Measurements from ENCODE around the gene MRPS21.
"Not testable (repeated sequence)": the region's sequence is repeated elsewhere in the genome, so short reads cannot be mapped to it uniquely, and the experiment has no call there.

The MRPS21 gene

DNA sequence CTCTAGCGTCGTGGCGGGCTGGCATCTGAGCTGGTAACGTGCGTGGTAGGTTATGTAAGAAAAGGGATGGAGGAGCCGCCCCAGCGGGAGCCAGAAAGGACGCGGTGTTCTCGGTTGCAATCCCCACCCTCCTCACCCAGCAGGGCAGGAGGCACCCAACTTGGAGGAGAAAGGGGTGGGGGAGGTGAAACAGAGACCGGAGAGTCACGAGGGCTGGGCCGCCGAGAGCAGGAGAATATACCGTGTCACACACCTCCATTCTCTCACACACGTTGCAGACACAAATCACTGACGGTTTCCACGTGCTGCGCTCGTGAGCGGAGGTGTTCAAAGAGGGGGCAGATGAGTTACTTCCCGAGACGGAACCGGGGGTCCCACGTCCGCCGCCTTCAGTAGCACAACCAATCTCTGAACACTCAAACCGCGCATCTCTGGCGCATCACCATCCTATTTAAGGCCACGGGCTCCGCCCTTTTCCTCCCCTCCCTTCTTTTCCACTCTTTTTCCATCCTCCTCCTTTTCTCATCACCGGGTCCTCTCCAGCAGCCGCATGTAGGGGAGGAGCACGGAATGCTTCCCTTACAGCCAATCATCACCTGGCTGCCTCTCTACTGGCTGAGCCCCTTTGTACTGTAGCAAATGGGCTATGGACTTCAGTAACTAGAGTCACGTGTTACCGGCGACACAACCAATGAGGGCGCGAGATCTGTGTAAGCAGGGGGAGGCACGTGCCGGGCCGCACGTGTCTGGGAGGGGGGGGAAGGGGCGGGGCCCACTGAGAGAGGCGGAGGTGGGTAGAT, 11.7 kb upstream of the MRPS21 start, which contains the start of gene CIART:
TSS of gene CIART (plus strand) at position 797 of the 800 bp plus-strand sequence. CDS start 714 bp downstream, outside the sequence.
- DNase-seq, result peak; percentile 99

DNA sequence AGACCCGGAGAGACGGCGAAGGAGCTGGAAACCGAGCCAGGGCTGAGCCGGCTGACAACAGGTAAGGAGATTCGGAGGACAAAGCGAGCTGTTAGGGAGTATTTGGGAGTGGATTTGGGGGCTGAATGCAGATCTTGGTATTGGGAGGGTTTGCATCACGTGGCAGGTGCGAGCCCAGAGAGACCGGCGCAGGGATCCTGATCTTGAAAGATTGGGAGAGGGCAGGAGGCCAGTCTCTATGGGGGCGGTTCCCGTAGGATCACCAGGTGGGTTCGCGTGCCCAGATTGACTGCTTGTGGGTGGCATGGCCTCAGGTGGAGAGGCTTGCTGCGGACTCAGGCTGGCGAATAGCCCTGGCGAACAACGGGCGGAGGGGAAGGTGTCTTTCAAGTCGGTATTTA, 11.1 kb upstream of the MRPS21 start:
- DNase-seq, result no peak

DNA sequence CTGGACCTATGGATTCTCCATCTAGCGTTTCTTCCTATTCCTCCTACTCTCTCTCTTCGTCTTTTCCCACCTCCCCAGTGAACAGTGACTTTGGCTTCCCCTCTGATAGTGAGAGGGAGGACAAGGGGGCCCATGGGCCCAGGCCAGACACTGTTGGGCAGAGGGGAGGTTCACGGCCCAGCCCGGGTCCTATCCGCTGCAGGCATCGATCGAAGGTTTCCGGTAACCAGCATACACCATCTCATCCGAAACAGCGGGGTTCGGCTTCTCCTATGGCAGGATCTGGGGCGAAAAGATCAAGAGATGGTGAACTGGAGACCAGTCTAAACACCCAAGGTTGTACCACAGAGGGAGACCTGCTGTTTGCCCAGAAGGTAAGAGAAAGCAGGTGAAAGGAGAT, 10.4 kb upstream of the MRPS21 start:
- DNase-seq, result no peak

DNA sequence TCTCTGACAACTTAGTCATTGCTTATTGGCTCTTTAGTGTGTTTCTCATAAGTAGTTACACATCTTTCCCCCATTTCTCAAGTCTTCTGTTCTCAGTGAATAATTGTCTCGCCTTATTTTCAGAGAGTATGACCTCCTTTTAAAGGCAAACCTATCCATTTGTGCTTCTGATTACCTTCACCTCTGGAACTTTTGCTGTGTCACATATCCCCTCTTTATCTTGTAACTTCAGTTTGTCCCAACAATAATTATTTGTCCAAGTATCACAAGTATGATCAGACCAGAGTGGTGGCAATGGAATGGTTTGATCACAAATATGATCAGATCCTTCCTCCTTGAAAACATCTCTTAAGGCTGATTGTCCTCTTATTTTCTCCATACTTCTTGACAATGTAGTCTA, 5.3 kb upstream of the MRPS21 start:
- no peak for DNase-seq

DNA sequence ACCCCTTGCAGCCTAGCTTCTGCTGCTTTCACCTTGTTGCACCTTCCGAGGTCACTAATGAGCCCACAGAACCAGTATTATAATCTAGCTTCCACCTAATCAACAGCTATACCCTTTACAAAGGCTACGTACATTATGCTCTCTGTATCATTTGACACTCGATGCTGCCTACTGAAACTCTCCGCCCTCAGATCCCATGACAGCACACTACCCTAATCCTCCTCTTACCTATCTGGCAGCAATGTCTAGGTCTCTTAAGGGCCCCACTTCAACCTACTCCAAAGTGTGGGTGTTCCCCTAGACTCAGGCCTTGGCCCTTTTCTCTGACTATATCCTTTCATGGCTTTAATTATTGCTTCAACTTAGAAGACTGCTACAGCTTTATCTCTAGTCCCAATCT, 4.8 kb upstream of the MRPS21 start:
- no peak for DNase-seq

DNA sequence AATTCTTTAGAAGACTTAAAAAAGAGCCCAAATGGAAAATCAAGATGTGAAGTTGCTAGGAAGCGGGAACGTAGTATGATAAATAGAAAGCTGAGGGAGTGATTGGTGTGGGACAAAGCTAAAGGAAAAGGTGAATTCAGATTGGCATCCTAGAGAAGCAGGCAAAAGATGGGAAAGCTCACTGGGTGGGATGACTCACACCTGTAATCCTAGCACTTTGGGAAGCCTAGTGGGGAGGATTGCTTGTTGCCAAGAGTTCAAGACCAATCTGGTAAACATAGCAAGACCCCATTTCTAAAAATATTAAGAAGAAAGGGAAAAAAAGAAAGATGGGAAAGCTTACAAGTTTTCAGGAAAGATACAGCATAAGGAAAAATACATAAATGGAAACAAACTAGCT, 1.8 kb downstream of the MRPS21 start:
- DNase-seq, result no peak

DNA sequence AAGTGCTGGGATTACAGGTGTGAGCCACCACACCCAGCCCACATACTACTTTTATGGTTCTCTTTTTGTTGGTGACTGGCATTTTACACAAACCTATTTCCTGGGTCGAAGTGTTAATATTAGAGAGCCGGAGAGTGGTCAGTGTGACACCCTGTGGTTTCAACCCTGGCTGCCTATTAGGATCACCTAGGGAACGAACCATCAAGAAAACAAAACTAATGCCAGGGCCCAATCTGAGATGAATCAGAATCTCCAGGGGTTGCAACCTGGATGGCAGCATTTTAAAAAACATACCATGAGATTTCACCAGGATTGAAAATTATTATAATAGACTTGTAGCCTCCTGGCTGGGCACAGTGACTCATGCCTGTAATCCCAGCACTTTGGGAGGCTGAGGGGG, 6.1 kb downstream of the MRPS21 start:
- DNase-seq, result no peak

DNA sequence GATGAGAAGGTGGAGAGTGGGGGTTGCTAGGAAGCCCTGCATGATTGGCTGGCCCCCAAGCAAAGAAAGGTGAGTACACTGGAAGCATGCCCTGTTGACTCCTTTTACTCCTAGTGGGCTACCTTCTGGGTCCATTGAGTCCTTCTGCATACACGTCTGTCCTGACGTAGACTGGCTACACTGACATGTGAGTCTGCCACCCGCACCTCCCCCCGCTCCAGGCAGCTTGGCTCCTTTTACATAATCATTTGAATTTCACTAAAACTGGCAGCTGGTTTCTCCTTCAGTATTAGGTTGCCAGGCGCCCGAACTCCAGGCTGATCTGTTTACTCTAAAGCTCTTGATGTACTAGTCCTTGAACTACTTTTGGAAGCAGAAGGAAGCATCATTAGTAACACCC, 8.7 kb downstream of the MRPS21 start:
- DNase-seq, result no peak

DNA sequence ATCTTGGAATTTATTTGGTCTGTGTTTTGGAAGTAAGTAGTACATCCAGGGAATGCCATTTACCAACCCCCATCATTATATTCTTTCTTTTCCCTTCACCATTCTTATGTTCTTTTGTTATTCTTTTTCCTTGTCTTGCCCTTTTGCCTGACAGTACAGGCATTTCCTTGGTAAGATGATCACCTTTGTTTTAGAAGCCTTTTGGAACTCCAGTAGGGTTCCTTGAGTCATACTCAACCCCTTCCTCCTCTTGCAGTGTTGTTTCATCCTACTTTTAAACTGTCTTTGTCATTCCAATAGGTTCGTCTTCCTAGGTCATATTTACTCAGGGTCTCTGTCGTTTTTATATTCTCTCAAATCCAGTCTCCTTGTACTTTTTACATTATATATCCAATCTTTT, 9.2 kb downstream of the MRPS21 start:
- DNase-seq, result no peak

DNA sequence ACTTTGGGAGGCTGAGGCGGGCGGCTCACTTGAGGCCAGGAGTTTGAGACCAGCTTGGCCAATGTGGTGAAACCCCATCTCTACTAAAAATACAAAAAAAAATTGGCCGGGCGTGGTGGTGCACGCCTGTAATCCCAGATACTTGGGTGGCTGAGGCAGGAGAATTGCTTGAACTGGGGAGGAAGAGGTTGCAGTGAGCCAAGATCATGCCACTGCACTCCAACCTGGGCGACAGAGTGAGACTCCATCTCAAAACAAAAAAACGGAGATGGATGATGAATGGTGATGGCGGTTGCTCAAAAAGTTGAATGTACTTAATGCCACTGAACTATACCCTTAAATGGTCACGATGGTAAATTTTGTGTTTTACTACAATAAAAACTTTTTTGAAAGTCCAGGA, 14.9 kb downstream of the MRPS21 start:
- not testable (repeated sequence) for DNase-seq

DNA sequence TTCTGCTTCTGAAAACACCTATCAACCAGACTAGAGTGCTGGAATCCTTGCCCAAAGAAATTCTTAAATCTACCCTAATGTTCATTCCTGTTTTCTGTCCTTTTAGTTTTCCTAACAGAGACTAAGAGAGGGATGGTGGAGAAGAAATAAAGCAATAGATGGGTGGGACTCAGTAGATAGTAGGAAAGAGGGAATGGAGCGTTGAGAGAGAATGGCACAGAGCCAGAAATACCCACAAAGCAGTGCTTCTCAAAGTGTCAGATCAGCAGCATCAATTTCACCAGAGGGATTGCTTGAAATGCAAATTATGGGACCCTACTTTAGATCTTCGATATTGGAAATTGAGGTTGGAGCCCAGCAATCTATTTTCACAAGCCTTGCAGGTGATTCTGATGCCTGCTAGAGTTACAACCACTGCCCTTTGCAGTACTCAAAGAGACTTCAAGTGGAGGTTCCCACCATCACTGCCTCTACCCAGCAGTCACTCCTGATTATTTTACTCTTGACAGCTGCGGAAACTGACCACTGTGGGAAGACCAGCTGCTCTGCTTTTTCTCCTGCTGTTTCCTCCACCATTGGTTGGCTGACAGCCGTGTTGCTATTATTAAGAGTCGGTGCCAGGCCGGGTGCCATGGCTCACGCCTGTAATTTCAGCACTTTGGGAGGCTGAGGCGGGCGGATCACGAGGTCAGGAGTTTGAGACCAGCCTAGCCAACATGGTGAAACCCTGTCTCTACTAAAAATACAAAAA, 16.3 kb downstream of the MRPS21 start:
- DNase-seq, result no peak

DNA sequence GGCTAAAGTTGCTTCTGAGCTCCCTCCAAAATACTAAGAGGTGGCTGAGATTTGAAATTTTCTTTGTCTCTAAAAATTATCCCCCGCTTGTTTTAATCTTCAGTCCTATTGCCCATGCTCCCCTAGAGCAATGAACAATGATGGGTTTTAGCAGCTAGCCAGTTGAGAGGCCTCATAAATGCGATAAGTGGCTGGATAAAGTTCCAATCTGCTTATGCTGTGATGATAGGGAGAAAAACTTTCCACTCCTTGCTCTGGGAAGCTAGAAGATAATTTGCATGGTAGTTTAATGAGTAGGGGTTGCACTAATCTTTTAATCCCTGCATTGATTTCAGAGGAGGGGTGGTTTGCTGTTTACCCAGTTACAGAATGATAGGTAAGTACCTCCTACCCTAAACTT, 18.1 kb downstream of the MRPS21 start:
- no peak for DNase-seq

DNA sequence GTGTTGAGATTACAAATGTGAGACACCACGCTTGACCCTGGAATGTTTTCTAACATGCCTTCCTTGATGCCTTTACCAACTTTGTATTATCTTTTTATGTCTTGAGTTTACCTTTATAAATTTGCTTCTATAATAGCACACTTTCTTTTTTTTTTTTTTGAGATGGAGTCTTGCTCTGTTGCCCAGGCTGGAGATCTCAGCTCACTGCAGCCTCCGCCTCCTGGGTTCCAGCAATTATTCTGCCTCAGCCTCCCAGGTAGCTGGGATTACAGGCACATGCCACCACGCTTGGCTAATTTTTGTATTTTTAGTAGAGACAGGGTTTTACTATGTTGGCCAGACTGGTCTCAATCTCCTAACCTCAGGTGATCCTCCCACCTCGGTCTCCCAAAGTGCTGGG, 21.0 kb downstream of the MRPS21 start:
- not testable (repeated sequence) for DNase-seq

DNA sequence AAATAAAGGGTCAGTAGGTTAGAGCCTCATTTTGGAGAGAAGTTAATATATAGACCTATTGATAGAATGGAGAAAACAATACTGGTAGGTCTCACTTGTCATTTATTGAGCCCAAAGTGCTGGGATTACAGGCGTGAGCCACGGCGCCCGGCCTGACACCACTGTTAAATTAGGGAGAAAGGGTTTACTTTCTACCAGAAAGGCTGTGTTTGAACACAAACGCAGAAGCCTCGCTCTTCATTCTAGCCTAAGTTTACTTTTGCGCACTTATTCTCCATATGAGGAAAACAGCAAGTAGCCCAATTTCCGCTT, 27.0 kb downstream of the MRPS21 start:
- no peak for DNase-seq

DNA sequence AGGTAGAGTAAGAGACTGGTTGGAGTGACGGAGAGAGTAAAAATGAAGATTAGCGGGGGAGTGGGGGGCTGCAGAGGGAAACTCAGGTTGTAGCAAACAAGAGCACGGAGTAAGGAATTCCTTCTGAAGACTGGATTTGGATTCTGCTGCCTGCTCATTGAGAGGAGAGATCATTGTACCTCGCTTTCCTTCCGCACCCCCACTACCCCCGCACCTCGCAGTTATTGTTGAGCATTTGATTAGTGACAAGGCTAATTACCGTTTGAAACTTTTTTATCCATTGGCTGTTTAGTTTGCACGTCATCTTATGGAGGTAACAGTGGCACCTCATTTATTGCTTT, 28.1 kb downstream of the MRPS21 start:
- DNase-seq, result no peak

DNA sequence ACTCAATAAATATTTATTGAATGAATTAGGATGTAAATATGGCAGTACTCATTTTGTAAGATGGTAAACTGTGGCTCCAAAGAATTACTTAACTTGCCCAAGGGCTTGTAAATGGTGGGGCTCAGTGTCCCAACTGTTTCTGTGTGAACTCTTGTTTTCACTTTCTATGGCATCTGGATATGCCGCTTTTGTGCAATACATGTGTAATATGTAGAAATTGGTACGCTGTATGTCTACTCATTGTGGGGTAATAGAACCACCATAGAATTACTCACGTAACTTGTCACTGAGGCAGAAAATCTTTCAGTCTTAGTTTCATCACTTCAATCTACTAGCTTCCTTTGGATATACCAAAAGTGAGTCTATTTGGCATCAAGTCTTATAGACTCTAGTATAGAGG, 28.6 kb downstream of the MRPS21 start:
- DNase-seq, result peak; percentile 5

DNA sequence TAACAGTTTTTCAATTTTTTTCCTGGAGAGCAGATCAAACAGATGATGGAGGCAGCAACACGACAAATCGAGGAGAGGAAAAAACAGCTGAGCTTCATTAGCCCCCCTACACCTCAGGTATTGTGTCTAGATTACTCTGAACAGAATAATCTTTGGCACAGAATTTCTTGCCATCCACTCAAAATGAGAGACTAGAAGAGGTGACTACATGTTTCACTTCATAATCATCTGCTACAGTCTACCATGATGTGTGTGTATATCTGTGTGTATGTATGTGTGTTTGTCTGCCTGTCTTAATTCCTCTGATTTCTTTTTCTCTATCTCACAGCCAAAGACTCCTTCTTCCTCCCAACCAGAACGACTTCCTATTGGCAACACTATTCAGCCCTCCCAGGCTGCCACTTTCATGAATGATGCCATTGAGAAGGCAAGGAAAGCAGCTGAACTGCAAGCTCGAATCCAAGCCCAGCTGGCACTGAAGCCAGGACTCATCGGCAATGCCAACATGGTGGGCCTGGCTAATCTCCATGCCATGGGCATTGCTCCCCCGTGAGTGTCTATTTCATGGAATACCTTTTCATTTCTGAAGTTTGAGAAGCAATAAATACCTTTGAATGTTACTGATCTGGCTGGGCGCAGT, 39.1 kb downstream of the MRPS21 start:
- DNase-seq, result no peak

DNA sequence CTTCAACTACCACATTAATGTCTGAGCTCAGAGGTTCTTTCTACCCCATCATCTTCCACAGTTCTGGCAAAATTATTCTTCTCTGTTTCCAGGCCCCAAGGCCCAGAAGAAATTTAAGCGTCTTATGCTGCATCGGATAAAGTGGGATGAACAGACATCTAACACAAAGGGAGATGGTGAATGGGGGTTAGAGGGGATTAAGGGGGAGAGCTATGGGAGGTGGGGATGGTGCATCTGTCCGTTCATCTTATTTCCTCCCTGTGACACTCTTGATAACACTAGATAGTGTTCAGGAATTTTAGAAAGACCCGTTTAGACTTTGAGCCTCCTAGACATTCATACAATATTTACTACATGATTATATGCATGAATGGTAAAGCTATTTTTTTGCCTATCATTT, 52.7 kb downstream of the MRPS21 start:
- DNase-seq, result no peak

DNA sequence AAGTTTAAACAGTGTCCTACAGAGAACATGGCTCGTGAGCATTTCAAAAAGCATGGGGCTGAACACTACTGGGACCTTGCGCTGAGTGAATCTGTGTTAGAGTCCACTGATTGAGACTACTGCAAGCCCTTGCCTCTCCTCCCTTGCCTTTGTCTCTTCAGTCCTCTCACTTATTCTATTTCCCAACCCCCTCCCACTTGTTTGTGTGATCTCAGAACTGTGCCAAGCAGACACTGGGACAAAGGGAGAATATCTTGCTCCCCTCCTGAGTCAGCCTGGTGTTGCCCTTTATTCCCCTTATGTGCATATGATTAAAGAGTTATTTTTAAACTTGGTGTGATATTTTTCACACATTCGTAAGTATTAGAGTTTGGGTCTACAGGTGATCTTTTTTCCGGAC, 59.2 kb downstream of the MRPS21 start:
- DNase-seq, result no peak
